Nephron (organoid): ENCODE data around the gene LPCAT1.

Experiments used
- H3K27ac Mint-ChIP-seq, 3 experiments: 2 replicates each; pipeline ENCODE4 v1.8.0; 2020; ENCODE audit warnings: mixed read lengths in 3 of 3, mild to moderate bottlenecking in 2 of 3, moderate library complexity in 1 of 3
- H3K27me3 Mint-ChIP-seq: 2 replicates; pipeline ENCODE4 v1.8.0; 2021; ENCODE audit warnings: low read depth, mild to moderate bottlenecking, moderate library complexity, mixed read lengths
- H3K36me3 Mint-ChIP-seq: 2 replicates; pipeline ENCODE4 v1.8.0; 2020; ENCODE audit warnings: low read depth, mixed read lengths
- H3K4me1 Mint-ChIP-seq: 2 replicates; pipeline ENCODE4 v1.8.0; 2020; ENCODE audit warnings: mixed read lengths
- H3K4me3 Mint-ChIP-seq, 3 experiments: 2 replicates each; pipeline ENCODE4 v1.8.0; 2020; ENCODE audit warnings: mild to moderate bottlenecking in 3 of 3, mixed read lengths in 3 of 3, moderate library complexity in 2 of 3
- H3K9me3 Mint-ChIP-seq: 2 replicates; pipeline ENCODE4 v1.8.0; 2020; ENCODE audit warnings: mixed read lengths
- TF ChIP-seq, protein P1 (sequence below), 3 experiments: fragments of 200-600 bp; sonication (generic); IDR thresholded peaks; one replicate each; pipeline ENCODE4 v1.5.0; 2021; ENCODE audit warnings: antibody characterized with exemption in 3 of 3; ENCODE audit not compliant: unreplicated experiment in 3 of 3

LPCAT1 gene

DNA sequence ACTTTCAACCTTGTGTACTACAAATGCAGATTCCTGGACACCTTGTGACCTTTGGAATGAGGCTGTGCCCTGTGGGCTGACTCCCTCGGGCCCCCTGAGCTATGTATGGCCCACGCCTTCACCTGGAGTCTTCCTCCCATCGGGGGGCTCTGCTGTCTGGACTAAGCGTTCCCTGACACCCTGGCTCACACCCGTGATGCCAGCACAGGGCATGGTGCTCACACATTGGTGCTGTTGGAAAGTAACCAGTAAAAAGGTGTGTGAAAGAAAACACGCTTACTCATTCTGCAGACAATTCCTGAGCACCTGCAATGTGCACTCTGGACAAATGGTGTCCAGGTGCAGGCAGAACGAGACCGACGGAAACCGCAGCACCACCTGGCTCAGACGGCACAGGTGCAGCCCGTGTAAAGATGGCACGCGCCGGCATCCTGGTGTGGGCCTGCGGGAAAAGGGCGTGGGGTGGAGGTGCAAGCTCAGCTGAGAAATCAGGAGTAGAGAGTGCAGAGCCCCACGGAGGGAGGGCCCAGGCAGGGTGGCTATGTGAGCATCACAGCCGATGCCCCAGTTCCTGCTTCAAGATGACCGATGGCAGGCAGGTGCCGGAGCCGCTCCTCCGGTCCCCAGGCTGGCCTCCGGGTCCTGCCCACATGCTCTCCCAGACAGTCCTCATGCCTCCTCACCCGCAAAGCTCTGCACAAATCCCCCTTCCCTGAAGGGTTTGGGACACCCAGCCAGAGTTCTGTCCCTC is 11.0 kb downstream of the LPCAT1 start:
- Mint-ChIP-seq H3K27me3 (no peaks in the 10 kb centered on the region), H3K36me3 (peaks cover 15% of the 10 kb centered on the region), H3K4me3 (no peak overlapping the region), H3K9me3 (no peaks in the 10 kb centered on the region), H3K27ac (no peak overlapping the region), H3K4me1 (peaks cover 24% of the 10 kb centered on the region)
- TF ChIP-seq, protein P1, sequence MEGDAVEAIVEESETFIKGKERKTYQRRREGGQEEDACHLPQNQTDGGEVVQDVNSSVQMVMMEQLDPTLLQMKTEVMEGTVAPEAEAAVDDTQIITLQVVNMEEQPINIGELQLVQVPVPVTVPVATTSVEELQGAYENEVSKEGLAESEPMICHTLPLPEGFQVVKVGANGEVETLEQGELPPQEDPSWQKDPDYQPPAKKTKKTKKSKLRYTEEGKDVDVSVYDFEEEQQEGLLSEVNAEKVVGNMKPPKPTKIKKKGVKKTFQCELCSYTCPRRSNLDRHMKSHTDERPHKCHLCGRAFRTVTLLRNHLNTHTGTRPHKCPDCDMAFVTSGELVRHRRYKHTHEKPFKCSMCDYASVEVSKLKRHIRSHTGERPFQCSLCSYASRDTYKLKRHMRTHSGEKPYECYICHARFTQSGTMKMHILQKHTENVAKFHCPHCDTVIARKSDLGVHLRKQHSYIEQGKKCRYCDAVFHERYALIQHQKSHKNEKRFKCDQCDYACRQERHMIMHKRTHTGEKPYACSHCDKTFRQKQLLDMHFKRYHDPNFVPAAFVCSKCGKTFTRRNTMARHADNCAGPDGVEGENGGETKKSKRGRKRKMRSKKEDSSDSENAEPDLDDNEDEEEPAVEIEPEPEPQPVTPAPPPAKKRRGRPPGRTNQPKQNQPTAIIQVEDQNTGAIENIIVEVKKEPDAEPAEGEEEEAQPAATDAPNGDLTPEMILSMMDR (IDR thresholded peaks at IDR 0.05; ENCODE audit: unreplicated experiment in 3 of 3): no peak

DNA sequence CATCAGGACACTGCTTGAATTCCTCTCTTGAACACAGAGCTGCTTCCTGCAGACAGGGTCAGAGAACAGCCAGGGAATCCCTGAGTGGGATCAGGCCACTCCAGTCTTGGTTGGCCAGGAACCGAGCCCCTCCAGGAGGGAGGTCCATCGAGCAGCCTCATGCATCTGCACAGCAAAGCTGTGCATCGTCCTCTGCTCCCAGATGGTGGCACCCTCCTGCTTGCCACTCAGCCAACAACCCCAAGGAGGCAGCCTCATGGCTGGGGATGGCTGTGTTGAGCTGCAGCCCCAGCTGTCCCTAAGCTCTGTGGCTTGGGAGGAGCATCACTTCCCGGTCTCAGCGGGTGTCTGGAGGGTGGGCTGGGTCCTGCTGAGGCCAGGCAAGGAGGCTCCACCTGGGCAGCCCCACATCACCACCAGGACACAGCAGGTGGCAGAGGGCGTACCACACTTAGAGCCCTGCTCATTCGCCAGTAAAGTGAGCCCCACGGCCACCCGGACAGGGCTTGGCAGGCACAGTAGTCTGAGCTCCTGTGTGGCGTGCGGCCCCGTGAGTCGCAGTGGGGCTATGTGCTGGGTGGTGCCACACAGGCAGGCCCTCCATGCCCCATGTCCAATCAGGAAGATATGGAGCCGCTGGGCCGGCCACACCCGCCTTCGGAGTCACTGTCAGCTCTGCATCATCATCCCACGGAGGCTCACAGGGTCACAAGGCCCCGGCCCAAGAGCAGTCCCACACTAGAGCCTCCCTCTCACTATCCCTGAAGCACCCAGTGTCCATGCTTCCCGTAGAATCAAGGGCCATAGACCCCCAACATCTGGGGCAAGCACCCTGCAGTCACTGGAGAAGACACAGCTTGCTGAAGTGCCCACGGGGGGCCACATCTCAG is 11.9 kb downstream of the LPCAT1 start:
- Mint-ChIP-seq H3K36me3 (peaks cover 15% of the 10 kb centered on the region), H3K4me1 (peaks cover 24% of the 10 kb centered on the region), H3K27ac (no peak overlapping the region), H3K27me3 (no peaks in the 10 kb centered on the region), H3K4me3 (no peak overlapping the region), H3K9me3 (no peaks in the 10 kb centered on the region)
- TF ChIP-seq, protein P1 (IDR thresholded peaks at IDR 0.05; ENCODE audit: unreplicated experiment in 3 of 3): no peak

- H3K4me1 Mint-ChIP-seq: peaks cover 17% of the 10 kb centered on the region
Measured at GRCh38 chr5:1511048-1511447, 12.7 kb downstream of the LPCAT1 start.

DNA sequence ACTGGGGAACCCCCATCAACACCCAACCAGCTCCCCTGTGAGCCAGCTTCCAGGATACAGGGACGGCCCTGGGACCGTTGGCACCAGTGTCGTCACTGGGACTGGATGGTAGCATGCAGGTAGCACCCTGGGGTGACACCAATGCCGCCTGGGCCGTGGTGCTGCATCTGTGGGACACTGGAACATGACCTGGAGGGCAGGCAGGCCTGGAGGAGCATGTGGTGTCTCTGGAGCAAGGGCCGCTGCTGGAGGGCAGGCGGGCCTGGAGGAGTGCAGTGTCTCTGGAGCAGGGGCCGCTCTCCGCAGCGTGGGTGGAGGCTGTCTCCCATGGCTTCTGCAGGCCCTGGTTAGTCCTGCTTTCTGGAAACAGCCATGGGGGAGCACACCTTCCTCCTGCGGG is 13.1 kb downstream of the LPCAT1 start:
- no peak overlapping the region for H3K27ac Mint-ChIP-seq
- H3K9me3 Mint-ChIP-seq: no peaks in the 10 kb centered on the region
- TF ChIP-seq, protein P1 (IDR thresholded peaks at IDR 0.05; ENCODE audit: unreplicated experiment in 3 of 3): no peak
- peaks cover 15% of the 10 kb centered on the region for H3K36me3 Mint-ChIP-seq
- peaks cover 19% of the 10 kb centered on the region for H3K4me1 Mint-ChIP-seq
- no peak overlapping the region for H3K4me3 Mint-ChIP-seq
- no peaks in the 10 kb centered on the region for H3K27me3 Mint-ChIP-seq

More at GRCh38 chr5:1511048-1511447, 12.7 kb downstream of the LPCAT1 start:
- TF ChIP-seq, protein P1 (IDR thresholded peaks at IDR 0.05; ENCODE audit: unreplicated experiment in 3 of 3): no peak
- Mint-ChIP-seq H3K27ac (no peak overlapping the region), H3K9me3 (no peaks in the 10 kb centered on the region), H3K4me3 (no peak overlapping the region), H3K27me3 (no peaks in the 10 kb centered on the region), H3K36me3 (peaks cover 15% of the 10 kb centered on the region)

DNA sequence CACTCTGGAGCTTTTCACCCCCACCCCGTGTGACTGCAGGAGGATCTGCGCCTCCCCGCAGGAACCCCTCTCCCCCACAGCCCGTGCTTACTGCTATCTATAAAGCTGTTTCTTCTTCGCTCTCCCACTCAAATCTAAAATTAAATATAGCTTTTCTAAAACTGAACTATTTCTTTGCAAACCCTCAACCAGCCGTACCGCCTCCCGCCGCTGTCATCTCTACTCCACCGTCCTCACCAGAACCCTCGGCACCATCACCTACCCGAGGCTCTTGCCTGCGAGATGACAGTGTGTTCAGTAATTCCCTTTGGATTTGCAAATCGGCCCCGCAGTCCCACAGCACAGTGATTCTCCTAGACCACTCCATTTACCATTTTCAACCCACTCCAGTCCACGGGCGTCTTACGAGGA is 13.6 kb downstream of the LPCAT1 start:
- Mint-ChIP-seq H3K27me3 (no peaks in the 10 kb centered on the region), H3K4me3 (no peak overlapping the region)

More for the DNA sequence above, 13.6 kb downstream of the LPCAT1 start:
- peaks cover 21% of the 10 kb centered on the region for H3K4me1 Mint-ChIP-seq
- no peak overlapping the region for H3K27ac Mint-ChIP-seq
- peaks cover 15% of the 10 kb centered on the region for H3K36me3 Mint-ChIP-seq
- no peaks in the 10 kb centered on the region for H3K9me3 Mint-ChIP-seq
- TF ChIP-seq, protein P1 (IDR thresholded peaks at IDR 0.05; ENCODE audit: unreplicated experiment in 3 of 3): no peak
